ENCODE data around the gene LCT.
A peak's percentile ranks its signal among the peaks of the same experiment; 100 is the strongest.
"Not testable (repeated sequence)": the region's sequence is repeated elsewhere in the genome, so short reads cannot be mapped to it uniquely, and the experiment has no call there.

Gene LCT

GRCh38 chr2:135797497-135798274 is 39.3 kb downstream of the LCT start:
- no peaks in the 10 kb centered on the region for H4K20me1 ChIP-seq
- peaks cover 29 to 36% (median 34%) of the 10 kb centered on the region in 11 experiments for H3K9me3 ChIP-seq (replicated peaks in 1 of 11)
- peak overlapping the region in 3 of 11 experiments; percentile 3 to 49 (median 23); a peak in 2 of 22 replicates for H3K4me2 ChIP-seq
- no peak for TF ChIP-seq Cebpa-rat (IDR thresholded peaks at IDR 0.05)
- H3K27ac ChIP-seq: no peak overlapping the region
- peaks cover 12 to 23% (median 20%) of the 10 kb centered on the region in 10 experiments; a peak in 19 of 20 replicates for H3K4me1 ChIP-seq
- no peak overlapping the region for H3K9ac ChIP-seq
- H3K4me3 ChIP-seq: no peak overlapping the region
- H3K27me3 ChIP-seq: no peaks in the 10 kb centered on the region
- H3K36me3 ChIP-seq: peaks cover 0 to 13% (median 4%) of the 10 kb centered on the region in 11 experiments; a peak in 5 of 22 replicates

GRCh38 chr2:135796606-135797005 is 40.4 kb downstream of the LCT start:
- no peaks in the 10 kb centered on the region for H3K27me3 ChIP-seq
- H4K20me1 ChIP-seq: no peaks in the 10 kb centered on the region
- H3K36me3 ChIP-seq: peaks cover 0 to 11% (median under 1%) of the 10 kb centered on the region in 11 experiments; a peak in 5 of 22 replicates
- H3K27ac ChIP-seq: no peak overlapping the region
- TF ChIP-seq Cebpa-rat (IDR thresholded peaks at IDR 0.05): no peak
- H3K9me3 ChIP-seq (replicated peaks in 1 of 11): peaks cover 21 to 34% (median 24%) of the 10 kb centered on the region in 11 experiments
- peaks cover 17 to 34% (median 27%) of the 10 kb centered on the region in 10 experiments; a peak in 19 of 20 replicates for H3K4me1 ChIP-seq
- no peak overlapping the region for H3K4me3 ChIP-seq
- no peak overlapping the region for H3K9ac ChIP-seq
- H3K4me2 ChIP-seq: no peak overlapping the region

DNA sequence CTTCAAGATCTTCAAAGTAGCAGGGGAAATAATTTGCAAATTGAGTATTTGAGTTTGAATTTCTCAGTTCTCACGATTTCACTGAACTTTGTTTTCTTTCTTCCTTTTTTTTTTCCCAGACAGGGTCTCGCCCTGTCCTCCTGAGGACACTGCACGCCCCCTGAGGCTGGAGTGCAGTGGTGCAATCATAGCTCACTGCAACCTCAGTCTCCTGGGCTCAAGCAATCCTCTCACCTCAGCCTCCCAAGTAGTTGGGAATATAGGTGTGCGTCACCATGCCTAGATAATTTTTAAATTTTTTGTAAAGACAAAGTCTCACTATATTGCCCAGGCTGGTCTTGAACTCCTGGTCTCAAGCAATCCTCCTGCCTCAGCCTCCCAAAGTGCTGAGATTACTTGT is 41.3 kb downstream of the LCT start:
- not testable (repeated sequence) for H3K36me3 ChIP-seq, H4K20me1 ChIP-seq, H3K4me3 ChIP-seq, H3K27ac ChIP-seq, H3K4me2 ChIP-seq, H3K27me3 ChIP-seq, H3K9ac ChIP-seq
- Histone ChIP-seq H3K4me1 (peaks cover 17 to 41% (median 27%) of the 10 kb centered on the region in 10 experiments; a peak in 19 of 20 replicates), H3K9me3 (replicated peaks in 1 of 11) (peaks cover 11 to 24% (median 15%) of the 10 kb centered on the region in 11 experiments)

GRCh38 chr2:135792401-135793150 is 44.4 kb downstream of the LCT start:
- peak overlapping the region in 9 of 11 experiments; percentile 25 to 69 (median 52); a peak in 18 of 22 replicates for H3K4me2 ChIP-seq
- H3K27me3 ChIP-seq: no peaks in the 10 kb centered on the region
- H3K9ac ChIP-seq: no peak overlapping the region
- peaks cover 2 to 19% (median 10%) of the 10 kb centered on the region in 11 experiments; a peak in 17 of 22 replicates for H3K36me3 ChIP-seq
- H3K4me1 ChIP-seq: peaks cover 6 to 34% (median 27%) of the 10 kb centered on the region in 10 experiments; a peak in 18 of 20 replicates
- peaks cover 0 to 8% (median 0%) of the 10 kb centered on the region in 11 experiments; a peak in 1 of 22 replicates for H3K9me3 ChIP-seq (replicated peaks in 1 of 11)
- no peaks in the 10 kb centered on the region for H4K20me1 ChIP-seq
- no peak overlapping the region for H3K4me3 ChIP-seq
- peak in 1 of 11 experiments; percentile 23; a peak in 1 of 22 replicates for TF ChIP-seq Cebpa-rat (IDR thresholded peaks at IDR 0.05)
- H3K27ac ChIP-seq: peak overlapping the region in 1 of 11 experiments; percentile 2; a peak in 2 of 22 replicates

DNA sequence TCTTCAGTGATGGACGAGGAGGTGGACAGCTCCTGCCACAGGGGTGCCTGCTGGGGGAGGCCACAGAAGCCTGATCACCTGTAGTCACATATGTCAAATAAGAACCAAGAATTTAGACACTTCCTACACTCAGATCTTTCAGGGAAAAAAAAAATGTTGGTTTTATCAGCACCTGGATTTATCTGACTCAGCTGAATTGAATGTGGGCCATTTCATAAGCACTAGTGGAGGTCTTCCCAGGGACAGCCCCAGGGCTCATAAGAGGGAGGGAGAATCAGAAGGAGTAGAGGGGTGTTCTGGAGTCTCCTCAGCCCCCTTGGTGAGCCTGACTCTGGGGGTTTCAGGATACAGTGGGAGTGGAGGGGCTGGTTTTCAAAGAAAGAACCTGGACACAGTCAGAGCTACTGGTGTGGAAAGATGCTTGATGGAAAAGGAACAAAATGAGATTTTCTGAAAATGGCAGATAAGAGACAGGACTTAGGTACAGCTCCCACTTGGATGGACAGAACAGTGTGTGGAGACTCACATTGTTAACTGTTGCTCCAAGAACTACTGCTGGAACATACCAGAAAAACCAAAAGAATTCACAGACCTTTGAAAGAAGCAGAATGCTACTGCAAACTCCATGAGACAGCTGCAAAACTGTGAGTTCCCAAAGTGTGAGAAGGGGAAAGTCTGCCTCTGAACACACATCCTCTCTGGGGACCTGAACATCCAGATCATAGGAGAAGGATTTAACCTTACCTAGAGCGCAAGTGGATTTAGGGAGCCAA is 45.4 kb downstream of the LCT start:
- H3K4me3 ChIP-seq: no peak overlapping the region
- no peak overlapping the region; a peak in 1 of 22 replicates for H3K9ac ChIP-seq
- TF ChIP-seq Cebpa-rat (IDR thresholded peaks at IDR 0.05): no peak
- H3K4me1 ChIP-seq: peaks cover 6 to 34% (median 27%) of the 10 kb centered on the region in 10 experiments; a peak in 18 of 20 replicates
- H3K9me3 ChIP-seq (replicated peaks in 1 of 11): peaks cover 0 to 8% (median 0%) of the 10 kb centered on the region in 11 experiments; a peak in 1 of 22 replicates
- no peaks in the 10 kb centered on the region for H4K20me1 ChIP-seq
- no peak overlapping the region; a peak in 1 of 22 replicates for H3K27ac ChIP-seq
- peak overlapping the region in 8 of 11 experiments; percentile 25 to 69 (median 49); a peak in 12 of 22 replicates for H3K4me2 ChIP-seq
- no peaks in the 10 kb centered on the region for H3K27me3 ChIP-seq
- peaks cover 11 to 29% (median 20%) of the 10 kb centered on the region in 11 experiments; a peak in 18 of 22 replicates for H3K36me3 ChIP-seq

GRCh38 chr2:135790423-135790822 is 46.6 kb downstream of the LCT start:
- H3K4me2 ChIP-seq: no peak overlapping the region
- peaks cover 21 to 40% (median 29%) of the 10 kb centered on the region in 11 experiments for H3K36me3 ChIP-seq
- no peaks in the 10 kb centered on the region for H4K20me1 ChIP-seq
- TF ChIP-seq Cebpa-rat (IDR thresholded peaks at IDR 0.05): no peak
- peaks cover 6 to 34% (median 27%) of the 10 kb centered on the region in 10 experiments; a peak in 18 of 20 replicates for H3K4me1 ChIP-seq
- H3K27ac ChIP-seq: no peak overlapping the region
- peaks cover 0 to 8% (median 0%) of the 10 kb centered on the region in 11 experiments; a peak in 2 of 22 replicates for H3K9me3 ChIP-seq (replicated peaks in 1 of 11)
- H3K27me3 ChIP-seq: no peaks in the 10 kb centered on the region
- no peak overlapping the region for H3K4me3 ChIP-seq
- H3K9ac ChIP-seq: no peak overlapping the region

DNA sequence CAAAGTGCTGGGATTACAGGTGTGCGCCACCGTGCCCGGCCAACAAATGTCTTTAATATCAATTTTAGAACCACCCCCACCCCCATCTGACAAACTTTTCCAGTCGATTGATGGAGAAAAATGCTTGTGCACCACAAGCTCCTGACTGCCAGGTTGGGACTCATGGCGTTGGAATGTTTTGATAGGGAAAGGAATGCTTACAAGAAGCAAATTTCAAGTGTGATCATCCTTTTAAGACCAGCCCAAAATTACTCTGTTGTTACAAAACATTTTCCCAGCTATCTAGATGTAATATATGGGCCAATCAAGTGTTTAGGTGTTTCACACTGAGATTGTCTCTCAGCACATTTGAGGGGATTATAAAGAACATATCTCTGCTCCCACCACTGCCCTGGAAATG is 50.2 kb downstream of the LCT start:
- Histone ChIP-seq H3K4me1 (peaks cover 0 to 11% (median 6%) of the 10 kb centered on the region in 10 experiments; a peak in 10 of 20 replicates), H3K36me3 (peaks cover 57 to 76% (median 65%) of the 10 kb centered on the region in 11 experiments), H3K27me3 (no peaks in the 10 kb centered on the region), H3K4me3 (no peak overlapping the region), H3K27ac (no peak overlapping the region), H3K9ac (no peak overlapping the region), H4K20me1 (0 out of 22 replicates have a peak, but pooled peaks cover 0 to 3% (median 0%) of the 10 kb centered on the region in 11 experiments), H3K9me3 (replicated peaks in 1 of 11) (peaks cover 0 to 8% (median 0%) of the 10 kb centered on the region in 11 experiments; a peak in 2 of 22 replicates), H3K4me2 (no peak overlapping the region)
- TF ChIP-seq Cebpa-rat (IDR thresholded peaks at IDR 0.05): no peak

GRCh38 chr2:135785032-135785431 is 52.0 kb downstream of the LCT start:
- H3K27me3 ChIP-seq: no peaks in the 10 kb centered on the region
- H3K4me1 ChIP-seq: no peaks in the 10 kb centered on the region
- no peak overlapping the region for H3K27ac ChIP-seq
- H3K9ac ChIP-seq: no peak overlapping the region
- peak in 2 of 11 experiments; percentile 11 to 29; a peak in 2 of 22 replicates for TF ChIP-seq Cebpa-rat (IDR thresholded peaks at IDR 0.05)
- 0 out of 22 replicates have a peak, but pooled peaks cover 0 to 3% (median 0%) of the 10 kb centered on the region in 11 experiments for H4K20me1 ChIP-seq
- peaks cover 74 to 93% (median 83%) of the 10 kb centered on the region in 11 experiments for H3K36me3 ChIP-seq
- no peak overlapping the region for H3K4me2 ChIP-seq
- no peak overlapping the region for H3K4me3 ChIP-seq
- peaks cover 0 to 8% (median 0%) of the 10 kb centered on the region in 11 experiments; a peak in 1 of 22 replicates for H3K9me3 ChIP-seq (replicated peaks in 1 of 11)

Data from BLaER1 treated with 17β-estradiol and CSF1 and Interleukin-3, amounts not matched to agents 10 nM and 100 nM (cell line).